Panc1 (cell line): ENCODE measurements around the gene HBS1L. TPM values are rescaled to one million over a fixed set of nuclear protein-coding genes. Genes with fewer than 3 reads are reported as not detected.

Experiments
- ATAC-seq: fragments of 200-7000 bp; cut with Tn5 transposase; 2 replicates; pipeline ENCODE4 v1.9.1; 2020; ENCODE audit warnings: mild to moderate bottlenecking, moderate library complexity
- BruUV-seq: library from RNA; stranded (reverse); fragments of 400-500 nt; replicated peaks from 2 replicates; lab custom pipeline; 2021; lab: Mats Ljungman, UMichigan
- CTCF ChIA-PET: fragments of 300-600 bp; sonication (Branson Sonifier 250); formaldehyde crosslinking; loops from one replicate; lab custom pipeline; 2022; ENCODE audit warnings: antibody characterized with exemption; lab: Charles Lee
- POLR2A ChIA-PET: fragments of 300-600 bp; sonication (Branson Sonifier 250); formaldehyde crosslinking; loops from one replicate; lab custom pipeline; 2022; ENCODE audit warnings: antibody characterized with exemption; lab: Charles Lee
- DNase-seq: peaks from one replicate; pipeline ENCODE4 v3.0.0-alpha.2; 2010; ENCODE audit warnings: low read depth, low spot score
- H3K27ac ChIP-seq: 2 replicates; pipeline ENCODE4 v1.5.1; 2011; ENCODE audit warnings: mild to moderate bottlenecking, low read length, inconsistent platforms
- H3K27me3 ChIP-seq: fragments of 200-500 bp; sonication (Bioruptor generic); 2 replicates; pipeline ENCODE4 v1.6.0; 2014; ENCODE audit warnings: low read length, inconsistent platforms; ENCODE audit not compliant: control insufficient read depth, insufficient read depth
- H3K36me3 ChIP-seq: fragments of 200-500 bp; sonication (Bioruptor generic); 2 replicates; pipeline ENCODE4 v1.5.1; 2014; ENCODE audit warnings: inconsistent platforms, mild to moderate bottlenecking, low read length, moderate library complexity; ENCODE audit not compliant: control insufficient read depth, insufficient read depth
- H3K4me1 ChIP-seq: 2 replicates; pipeline ENCODE4 v1.5.1; 2011; ENCODE audit warnings: inconsistent platforms, mild to moderate bottlenecking, low read length, moderate library complexity; ENCODE audit not compliant: control insufficient read depth, insufficient read depth
- H3K4me3 ChIP-seq, 2 experiments: 2 replicates each; pipeline ENCODE4 v1.5.1; 2011 to 2012; ENCODE audit warnings: low read depth in 2 of 2, low read length in 2 of 2, mild to moderate bottlenecking in 2 of 2, inconsistent platforms in 1 of 2, moderate library complexity in 1 of 2
- H3K9me3 ChIP-seq: fragments of 200-500 bp; sonication (Bioruptor generic); 2 replicates; pipeline ENCODE4 v1.5.1; 2014; ENCODE audit warnings: low read depth, mild to moderate bottlenecking, inconsistent platforms, low read length, moderate library complexity; ENCODE audit not compliant: control insufficient read depth, insufficient read depth
- CTCF ChIP-seq: fragments of 450-650 bp; IDR thresholded peaks from 2 replicates; pipeline ENCODE4 v1.5.1; 2017; ENCODE audit warnings: mild to moderate bottlenecking
- POLR2AphosphoS5 ChIP-seq: IDR thresholded peaks from 2 replicates; pipeline ENCODE4 v1.6.1; 2012; ENCODE audit warnings: mild to moderate bottlenecking, low read depth, low read length, moderate library complexity
- REST ChIP-seq, 2 experiments: IDR thresholded peaks; 2 replicates each; pipeline ENCODE4 v1.6.1; 2011 to 2012; ENCODE audit warnings: low read depth in 2 of 2, control low read depth in 1 of 2, low read length in 1 of 2, mild to moderate bottlenecking in 1 of 2, moderate library complexity in 1 of 2; ENCODE audit not compliant: insufficient read depth in 1 of 2
- SIN3A ChIP-seq: IDR thresholded peaks from 2 replicates; pipeline ENCODE4 v1.6.1; 2012; ENCODE audit warnings: low read depth, mild to moderate bottlenecking, low read length, moderate library complexity, borderline replicate concordance; ENCODE audit not compliant: insufficient read depth
- TCF7L2 ChIP-seq: IDR thresholded peaks from 2 replicates; pipeline ENCODE4 v1.6.1; 2011; ENCODE audit warnings: mild to moderate bottlenecking, low read depth, low read length, inconsistent platforms
- in situ Hi-C: cut with HindIII; loops from 2 replicates; pipeline ENCODE4 v1.10.0; 2016; ENCODE audit warnings: low sequenced_read_pairs, low pct_unique_long_range_greater_than_20kb
- intact Hi-C: fragments of 100-400 bp; cut with micrococcal nuclease; formaldehyde crosslinking; loops from one replicate; pipeline ENCODE4 v1.10.0; 2022; ENCODE audit not compliant: unreplicated experiment
- total RNA-seq: library from RNA; stranded (reverse); gene quantifications from one replicate; pipeline ENCODE4 v1.2.1, GENCODE V29; 2021; ENCODE audit not compliant: unreplicated experiment

Gene HBS1L
- total RNA-seq, 1 experiment from 2014 or later: 79.2 TPM

GRCh38 chr6:135013211-135013610, 41.4 kb downstream of the HBS1L start:
- Histone ChIP-seq H3K27me3 (no peaks in the 10 kb centered on the region), H3K27ac (no peak overlapping the region), H3K9me3 (no peaks in the 10 kb centered on the region), H3K36me3 (no peaks in the 10 kb centered on the region), H3K4me3 (no peak overlapping the region), H3K4me1 (no peaks in the 10 kb centered on the region)
- BruUV-seq: no TSS peak
- intact Hi-C loops (no loop called here), in situ Hi-C loops (no loop called here)
- TF ChIP-seq SIN3A (no peak), TCF7L2 (no peak), CTCF (no peak), REST (IDR thresholded peaks at IDR 0.05; ENCODE audit: insufficient read depth in 1 of 2, low read depth in 2 of 2, low read length in 1 of 2) (no peak), POLR2AphosphoS5 (no peak)
- DNase-seq (no peak), ATAC-seq (no peak)
- ChIA-PET POLR2A (no interaction called here), CTCF (no interaction called here)

- no peaks in the 10 kb centered on the region for H3K36me3 ChIP-seq
- POLR2A ChIA-PET: no interaction called here
- DNase-seq (no peak), ATAC-seq (no peak)
- no peaks in the 10 kb centered on the region for H3K27me3 ChIP-seq
- no peak overlapping the region for H3K4me3 ChIP-seq
- H3K27ac ChIP-seq: no peak overlapping the region
- no TSS peak for BruUV-seq
- in situ Hi-C loops: no loop called here
- CTCF ChIA-PET: no interaction called here
- intact Hi-C loops: no loop called here
- no peaks in the 10 kb centered on the region for H3K9me3 ChIP-seq
- no peak for TF ChIP-seq TCF7L2
- no peak for TF ChIP-seq CTCF
- no peak for TF ChIP-seq POLR2AphosphoS5
- TF ChIP-seq REST (IDR thresholded peaks at IDR 0.05; ENCODE audit: insufficient read depth in 1 of 2, low read depth in 2 of 2, low read length in 1 of 2): no peak
- TF ChIP-seq SIN3A: no peak
- no peaks in the 10 kb centered on the region for H3K4me1 ChIP-seq
These were observed 41.9 kb downstream of the HBS1L start for GRCh38 chr6:135012764-135013163.
